GM12873 (cell line): ENCODE data around the gene AIMP1.

Experiments used
- CTCF ChIP-seq: IDR thresholded peaks from 2 replicates; pipeline ENCODE4 v1.5.1; 2012; ENCODE audit warnings: low read depth, mild to moderate bottlenecking, moderate library complexity, low read length, control low read depth; ENCODE audit not compliant: insufficient read depth; ENCODE audit errors: missing control alignments

AIMP1 gene

GRCh38 chr4:106355193-106355592, 38.8 kb downstream of the AIMP1 start:
- TF ChIP-seq CTCF: no peak

- TF ChIP-seq CTCF: no peak
Measured at GRCh38 chr4:106358899-106359298, 42.5 kb downstream of the AIMP1 start.

GRCh38 chr4:106362086-106362825, 45.9 kb downstream of the AIMP1 start:
- TF ChIP-seq CTCF: no peak

GRCh38 chr4:106364282-106364681, 47.9 kb downstream of the AIMP1 start:
- no peak for TF ChIP-seq CTCF

GRCh38 chr4:106365613-106366012, 49.3 kb downstream of the AIMP1 start:
- no peak for TF ChIP-seq CTCF

- TF ChIP-seq CTCF: no peak
Measured at GRCh38 chr4:106366026-106366425, 49.7 kb downstream of the AIMP1 start.

GRCh38 chr4:106367072-106367471, 50.7 kb downstream of the AIMP1 start:
- no peak for TF ChIP-seq CTCF
